GM12878 (cell line): ENCODE measurements around the gene AKAP11. TPM values are rescaled to one million over a fixed set of nuclear protein-coding genes. Genes with fewer than 3 reads are reported as not detected.

Experiments used
- ATAC-seq: fragments of 200-7000 bp; cut with Tn5 transposase; 3 replicates; pipeline ENCODE4 v1.9.1; 2020; ENCODE audit warnings: mild to moderate bottlenecking, moderate library complexity
- BruUV-seq: library from RNA; stranded (reverse); fragments of 400-500 nt; replicated peaks from 2 replicates; lab custom pipeline; 2021; lab: Mats Ljungman, UMichigan
- CTCF ChIA-PET: fragments of 300-600 bp; sonication (Branson Sonifier 250); formaldehyde crosslinking; extraction: SDS; loops from one replicate; lab custom pipeline; 2021; ENCODE audit warnings: inconsistent platforms; lab: Yijun Ruan, JAX
- POLR2A ChIA-PET: fragments of 350-600 bp; formaldehyde crosslinking; extraction: SDS; loops from one replicate; lab custom pipeline; 2021; ENCODE audit warnings: inconsistent platforms; lab: Charles Lee
- RAD21 ChIA-PET: fragments of 300-600 bp; sonication (Branson Sonifier 250); formaldehyde crosslinking; loops from one replicate; lab custom pipeline; 2023; ENCODE audit warnings: antibody characterized with exemption; ENCODE audit not compliant: unreplicated experiment; lab: Charles Lee
- SMC1A ChIA-PET: fragments of 300-600 bp; sonication (Branson Sonifier 250); formaldehyde crosslinking; loops from one replicate; lab custom pipeline; 2023; ENCODE audit not compliant: unreplicated experiment, uncharacterized antibody; lab: Charles Lee
- DNase-seq: peaks from one replicate; pipeline ENCODE4 v3.0.0-alpha.2; 2011; ENCODE audit warnings: low read depth, low spot score
- FAIRE-seq: peaks from 3 replicates; lab custom pipeline; 2011; peaks lifted over from hg19 to GRCh38; lab: Jason Lieb, UNC
- H2AFZ ChIP-seq: 2 replicates; pipeline ENCODE4 v1.6.0; 2011; ENCODE audit warnings: low read depth, low read length, control low read depth; ENCODE audit not compliant: control insufficient read depth
- H3K27ac ChIP-seq: 2 replicates; pipeline ENCODE4 v1.5.1; 2011; ENCODE audit warnings: control low read depth; ENCODE audit not compliant: control insufficient read depth, insufficient read depth
- H3K27me3 ChIP-seq, 2 experiments: replicated peaks in 1 of 2; 2 replicates each; pipeline versions ENCODE4 v1.6.0 to v1.6.1; 2011; ENCODE audit warnings: low read length in 1 of 2; ENCODE audit not compliant: control insufficient read depth in 2 of 2, insufficient read depth in 2 of 2
- H3K36me3 ChIP-seq, 2 experiments: 2 replicates each; pipeline ENCODE4 v1.5.1; 2011; ENCODE audit warnings: low read length in 1 of 2; ENCODE audit not compliant: control insufficient read depth in 2 of 2, insufficient read depth in 2 of 2
- H3K4me1 ChIP-seq: 2 replicates; pipeline ENCODE4 v1.6.1; 2011; ENCODE audit warnings: mild to moderate bottlenecking, low read length, moderate library complexity, mixed read lengths; ENCODE audit not compliant: control insufficient read depth, insufficient read depth
- H3K4me2 ChIP-seq: 2 replicates; pipeline ENCODE4 v1.6.0; 2011; ENCODE audit warnings: control low read depth; ENCODE audit not compliant: control insufficient read depth, insufficient read depth
- H3K4me3 ChIP-seq: fragments of 200-600 bp; sonication (generic); 2 replicates; pipeline ENCODE4 v1.5.1; 2016
- H3K79me2 ChIP-seq: 2 replicates; pipeline ENCODE4 v1.6.0; 2011; ENCODE audit warnings: low read length; ENCODE audit not compliant: control insufficient read depth, insufficient read depth
- H3K9ac ChIP-seq: 2 replicates; pipeline ENCODE4 v1.8.0; 2011; ENCODE audit warnings: low read length, control low read depth, mixed read lengths; ENCODE audit not compliant: control insufficient read depth, insufficient read depth
- H3K9me3 ChIP-seq: replicated peaks from 3 replicates; pipeline ENCODE4 v1.5.1; 2011; ENCODE audit warnings: mild to moderate bottlenecking, low read length; ENCODE audit not compliant: control insufficient read depth, insufficient read depth
- H4K20me1 ChIP-seq: 2 replicates; pipeline ENCODE4 v1.6.0; 2011; ENCODE audit not compliant: control insufficient read depth, insufficient read depth
- ASH2L ChIP-seq: fragments of 300-600, 200-600 bp; sonication (generic); IDR thresholded peaks from 2 replicates; pipeline ENCODE4 v1.6.1; 2017; ENCODE audit warnings: low read depth, mild to moderate bottlenecking, borderline replicate concordance
- ATF7 ChIP-seq: fragments of 450-650 bp; IDR thresholded peaks from 2 replicates; pipeline ENCODE4 v1.6.1; 2016; ENCODE audit warnings: low read depth, mild to moderate bottlenecking
- DPF2 ChIP-seq: fragments of 450-650 bp; IDR thresholded peaks from 2 replicates; pipeline ENCODE4 v1.6.1; 2017; ENCODE audit warnings: mild to moderate bottlenecking
- ESRRA ChIP-seq: IDR thresholded peaks from 2 replicates; pipeline ENCODE4 v1.6.1; 2012; ENCODE audit warnings: mild to moderate bottlenecking, low read length, improper control_type of control experiment
- FOS ChIP-seq: IDR thresholded peaks from 3 replicates; pipeline ENCODE4 v1.6.1; 2011; ENCODE audit warnings: borderline replicate concordance; ENCODE audit not compliant: insufficient read length; ENCODE audit errors: extremely low read depth
- IKZF1 ChIP-seq: fragments of 450-650 bp; conservative IDR thresholded peaks from 2 replicates; pipeline ENCODE4 v1.6.1; 2017; ENCODE audit warnings: antibody characterized with exemption, mild to moderate bottlenecking
- JUNB ChIP-seq: IDR thresholded peaks from 2 replicates; pipeline ENCODE4 v1.6.1; 2016; ENCODE audit warnings: antibody characterized with exemption, mild to moderate bottlenecking
- MYB ChIP-seq: fragments of 150-350 bp; IDR thresholded peaks from 2 replicates; pipeline ENCODE4 v1.6.1; 2014; ENCODE audit warnings: mild to moderate bottlenecking, low read depth, low read length, borderline replicate concordance
- NBN ChIP-seq: fragments of 450-650 bp; IDR thresholded peaks from 2 replicates; pipeline ENCODE4 v1.6.1; 2016
- PAX5 ChIP-seq: IDR thresholded peaks from 2 replicates; pipeline ENCODE4 v1.6.1; 2011; ENCODE audit warnings: low read depth, low read length, borderline replicate concordance
- PAX8 ChIP-seq: fragments of 450-650 bp; IDR thresholded peaks from 2 replicates; pipeline ENCODE4 v1.6.1; 2017; ENCODE audit warnings: mild to moderate bottlenecking, moderate library complexity
- POLR2AphosphoS2 ChIP-seq: IDR thresholded peaks from 2 replicates; pipeline ENCODE4 v1.6.1; 2011; ENCODE audit warnings: low read depth, mild to moderate bottlenecking, low read length, improper control_type of control experiment, moderate library complexity
- SMARCA5 ChIP-seq: fragments of 450-650 bp; IDR thresholded peaks from 2 replicates; pipeline ENCODE4 v1.6.1; 2017; ENCODE audit warnings: mild to moderate bottlenecking
- STAT1 ChIP-seq: fragments of 450-650 bp; conservative IDR thresholded peaks from 2 replicates; pipeline ENCODE4 v1.6.1; 2014; ENCODE audit warnings: antibody characterized with exemption, mild to moderate bottlenecking
- SUPT20H ChIP-seq: IDR thresholded peaks from 2 replicates; pipeline ENCODE4 v1.6.1; 2011; ENCODE audit warnings: low read depth, mild to moderate bottlenecking, low read length, moderate library complexity, borderline replicate concordance; ENCODE audit not compliant: control insufficient read depth
- TAF1 ChIP-seq: IDR thresholded peaks from 2 replicates; pipeline ENCODE4 v1.6.1; 2011; ENCODE audit warnings: mild to moderate bottlenecking, low read depth, low read length, borderline replicate concordance
- WRNIP1 ChIP-seq: IDR thresholded peaks from 2 replicates; pipeline ENCODE4 v1.6.1; 2011; ENCODE audit warnings: low read depth, low read length, improper control_type of control experiment, borderline replicate concordance
- WGBS: methylation state at CpG from one replicate; pipeline ENCODE4 v1.1.6; 2016; ENCODE audit warnings: low lambda C conversion rate; ENCODE audit not compliant: insufficient replicate concordance, insufficient coverage; ENCODE audit errors: missing lambda C conversion rate; 5-methylcytosine and 5-hydroxymethylcytosine counted together
- in situ Hi-C: fragments of 300-500 bp; cut with MboI; formaldehyde crosslinking; loops from 9 replicates; pipeline ENCODE4 v1.14.3; 2018; ENCODE audit warnings: mixed read lengths
- intact Hi-C: fragments of 100-400 bp; cut with micrococcal nuclease; formaldehyde crosslinking; loops from one replicate; pipeline ENCODE4 v1.14.2; 2022; ENCODE audit not compliant: unreplicated experiment
- polyA plus RNA-seq, 11 experiments: library from polyadenylated mRNA; depleted of rRNA in 4 of 11; unstranded in 6 of 11; stranded (reverse) in 5 of 11; fragments of >200 nt; fragmentation: Nextera tagmentation in 4 of 11; fragmentation: Illumina TruSeq in 1 of 11; extraction: Ambion mirVana in 4 of 11; extraction: Trizol in 1 of 11; gene quantifications; 1 replicate in 1 of 11; 2 replicates in 10 of 11; pipeline versions ENCODE4 v1.2.1 to v1.2.3, GENCODE V29; 2011 to 2016; ENCODE audit warnings: inconsistent platforms in 2 of 11, missing spikeins in 2 of 11, low read depth in 1 of 11
- total RNA-seq, 4 experiments: library from RNA; depleted of rRNA in 3 of 4; stranded (reverse); fragments of >200 nt in 3 of 4; fragmentation: Illumina TruSeq in 1 of 4; extraction: Trizol in 1 of 4; gene quantifications; 2 replicates each; pipeline versions ENCODE4 v1.2.1 to v1.2.3, GENCODE V29; 2013 to 2021
- TF ChIP-seq, protein P1 (sequence below): fragments of 150-350 bp; IDR thresholded peaks from 2 replicates; pipeline ENCODE4 v1.6.1; 2014; ENCODE audit warnings: mild to moderate bottlenecking, low read depth, low read length
- TF ChIP-seq, protein P2 (sequence below), 3 experiments: IDR thresholded peaks in 2 of 3; conservative IDR thresholded peaks in 1 of 3; 2 replicates each; pipeline ENCODE4 v1.5.1; 2011; ENCODE audit warnings: low read depth in 3 of 3, low read length in 3 of 3, mild to moderate bottlenecking in 3 of 3, control low read depth in 2 of 3, moderate library complexity in 2 of 3, inconsistent platforms in 1 of 3, mixed read lengths in 1 of 3; ENCODE audit not compliant: control insufficient read depth in 2 of 3, insufficient read depth in 1 of 3; ENCODE audit errors: extremely low read depth in 1 of 3
- TF ChIP-seq, protein P3 (sequence below): fragments of 450-650 bp; IDR thresholded peaks from 2 replicates; pipeline ENCODE4 v1.6.1; 2018; ENCODE audit warnings: borderline replicate concordance, mild to moderate bottlenecking; ENCODE audit not compliant: partially characterized antibody

Gene AKAP11
- total and polyA plus RNA-seq, 10 of the 15 experiments (the other 5 are each of a cell fraction or from before 2014, with no cell fraction given), result 4.8 to 36.8 (median 17.9) TPM

DNA sequence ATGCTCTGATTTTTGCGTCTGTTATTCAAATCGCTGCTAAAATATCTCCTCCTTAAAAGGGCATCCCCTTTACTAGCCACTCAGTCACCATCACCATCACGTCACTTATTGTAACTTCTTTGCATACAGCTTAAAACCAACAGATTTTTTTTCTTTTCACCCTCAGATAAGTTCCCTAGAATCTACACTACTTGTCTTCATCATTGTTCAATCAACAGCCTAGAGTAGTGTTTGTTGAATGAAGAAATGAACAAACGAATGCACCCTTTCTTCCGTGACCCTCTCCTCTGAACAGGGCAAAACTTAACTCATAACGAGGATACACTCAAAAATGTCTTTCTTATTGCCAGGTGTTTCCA is 1.1 kb upstream of the AKAP11 start:
- in situ Hi-C loops (no loop called here), intact Hi-C loops (loop anchor here (1.0 to 10.0 kb wide), 7 partner anchors 106 to 1286 kb away; partner anchors contain the start of gene DGKH)
- Histone ChIP-seq H2AFZ (no peak overlapping the region; the same call in 1 of the 2 replicates), H3K9ac (peak overlapping the region; percentile 65), H3K79me2 (peaks cover 44% of the 10 kb centered on the region), H3K9me3 (no peaks in the 10 kb centered on the region; the same call in 2 of the 3 replicates), H3K4me1 (peaks cover 12% of the 10 kb centered on the region), H3K4me3 (peak overlapping the region; percentile 90), H3K27ac (peak overlapping the region; percentile 77), H3K4me2 (peak overlapping the region; percentile 74), H3K36me3 (no peaks in the 10 kb centered on the region), H3K27me3 (no peaks in the 10 kb centered on the region), H4K20me1 (no peaks in the 10 kb centered on the region)
- FAIRE-seq, result no peak
- BruUV-seq, result TSS peak; percentile 50
- WGBS, result under 1% methylated on average over 6 of the region's 6 CpGs
- no peak for ATAC-seq
- POLR2A ChIA-PET, result interaction anchor here (1.0 to 1.4 kb wide), 4 partner anchors 9 to 315 kb away, joined by 3 to 7 read pairs (median 4); no protein-coding TSS in a partner anchor
- SMC1A ChIA-PET, result interaction anchor here (1.0 to 4.2 kb wide), 8 partner anchors 11 to 207 kb away, joined by 3 to 21 read pairs (median 6); no protein-coding TSS in a partner anchor
- no peak for DNase-seq
- RAD21 ChIA-PET, result interaction anchor here (0.6 to 1.9 kb wide), 7 partner anchors 9 to 254 kb away, joined by 3 to 8 read pairs (median 4); no protein-coding TSS in a partner anchor
- CTCF ChIA-PET, result interaction anchor here (1.0 to 1.5 kb wide), 3 partner anchors 17 to 727 kb away, joined by 3 read pairs; no protein-coding TSS in a partner anchor
- no peak for TF ChIP-seq SUPT20H
- TF ChIP-seq IKZF1, result no peak
- no peak for TF ChIP-seq STAT1
- TF ChIP-seq, protein P1, sequence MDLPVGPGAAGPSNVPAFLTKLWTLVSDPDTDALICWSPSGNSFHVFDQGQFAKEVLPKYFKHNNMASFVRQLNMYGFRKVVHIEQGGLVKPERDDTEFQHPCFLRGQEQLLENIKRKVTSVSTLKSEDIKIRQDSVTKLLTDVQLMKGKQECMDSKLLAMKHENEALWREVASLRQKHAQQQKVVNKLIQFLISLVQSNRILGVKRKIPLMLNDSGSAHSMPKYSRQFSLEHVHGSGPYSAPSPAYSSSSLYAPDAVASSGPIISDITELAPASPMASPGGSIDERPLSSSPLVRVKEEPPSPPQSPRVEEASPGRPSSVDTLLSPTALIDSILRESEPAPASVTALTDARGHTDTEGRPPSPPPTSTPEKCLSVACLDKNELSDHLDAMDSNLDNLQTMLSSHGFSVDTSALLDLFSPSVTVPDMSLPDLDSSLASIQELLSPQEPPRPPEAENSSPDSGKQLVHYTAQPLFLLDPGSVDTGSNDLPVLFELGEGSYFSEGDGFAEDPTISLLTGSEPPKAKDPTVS, result no peak
- no peak for TF ChIP-seq PAX8
- TF ChIP-seq ESRRA, result no peak
- no peak for TF ChIP-seq ASH2L
- no peak for TF ChIP-seq DPF2
- TF ChIP-seq, protein P2, sequence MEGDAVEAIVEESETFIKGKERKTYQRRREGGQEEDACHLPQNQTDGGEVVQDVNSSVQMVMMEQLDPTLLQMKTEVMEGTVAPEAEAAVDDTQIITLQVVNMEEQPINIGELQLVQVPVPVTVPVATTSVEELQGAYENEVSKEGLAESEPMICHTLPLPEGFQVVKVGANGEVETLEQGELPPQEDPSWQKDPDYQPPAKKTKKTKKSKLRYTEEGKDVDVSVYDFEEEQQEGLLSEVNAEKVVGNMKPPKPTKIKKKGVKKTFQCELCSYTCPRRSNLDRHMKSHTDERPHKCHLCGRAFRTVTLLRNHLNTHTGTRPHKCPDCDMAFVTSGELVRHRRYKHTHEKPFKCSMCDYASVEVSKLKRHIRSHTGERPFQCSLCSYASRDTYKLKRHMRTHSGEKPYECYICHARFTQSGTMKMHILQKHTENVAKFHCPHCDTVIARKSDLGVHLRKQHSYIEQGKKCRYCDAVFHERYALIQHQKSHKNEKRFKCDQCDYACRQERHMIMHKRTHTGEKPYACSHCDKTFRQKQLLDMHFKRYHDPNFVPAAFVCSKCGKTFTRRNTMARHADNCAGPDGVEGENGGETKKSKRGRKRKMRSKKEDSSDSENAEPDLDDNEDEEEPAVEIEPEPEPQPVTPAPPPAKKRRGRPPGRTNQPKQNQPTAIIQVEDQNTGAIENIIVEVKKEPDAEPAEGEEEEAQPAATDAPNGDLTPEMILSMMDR (IDR thresholded peaks at IDR 0.05 in 2 of 3, conservative IDR thresholded peaks at IDR 0.05 in 1 of 3; ENCODE audit: control insufficient read depth in 2 of 3, extremely low read depth in 1 of 3, insufficient read depth in 1 of 3, low read depth in 3 of 3, low read length in 3 of 3), result no peak
- TF ChIP-seq NBN, result no peak
- no peak for TF ChIP-seq FOS
- peak; percentile 32; the same call in 1 of the 2 replicates for TF ChIP-seq TAF1
- TF ChIP-seq JUNB, result no peak
- TF ChIP-seq MYB, result no peak
- 0 out of 2 replicates have a peak, but pooled peaks have one; percentile 28 for TF ChIP-seq WRNIP1
- TF ChIP-seq, protein P3, sequence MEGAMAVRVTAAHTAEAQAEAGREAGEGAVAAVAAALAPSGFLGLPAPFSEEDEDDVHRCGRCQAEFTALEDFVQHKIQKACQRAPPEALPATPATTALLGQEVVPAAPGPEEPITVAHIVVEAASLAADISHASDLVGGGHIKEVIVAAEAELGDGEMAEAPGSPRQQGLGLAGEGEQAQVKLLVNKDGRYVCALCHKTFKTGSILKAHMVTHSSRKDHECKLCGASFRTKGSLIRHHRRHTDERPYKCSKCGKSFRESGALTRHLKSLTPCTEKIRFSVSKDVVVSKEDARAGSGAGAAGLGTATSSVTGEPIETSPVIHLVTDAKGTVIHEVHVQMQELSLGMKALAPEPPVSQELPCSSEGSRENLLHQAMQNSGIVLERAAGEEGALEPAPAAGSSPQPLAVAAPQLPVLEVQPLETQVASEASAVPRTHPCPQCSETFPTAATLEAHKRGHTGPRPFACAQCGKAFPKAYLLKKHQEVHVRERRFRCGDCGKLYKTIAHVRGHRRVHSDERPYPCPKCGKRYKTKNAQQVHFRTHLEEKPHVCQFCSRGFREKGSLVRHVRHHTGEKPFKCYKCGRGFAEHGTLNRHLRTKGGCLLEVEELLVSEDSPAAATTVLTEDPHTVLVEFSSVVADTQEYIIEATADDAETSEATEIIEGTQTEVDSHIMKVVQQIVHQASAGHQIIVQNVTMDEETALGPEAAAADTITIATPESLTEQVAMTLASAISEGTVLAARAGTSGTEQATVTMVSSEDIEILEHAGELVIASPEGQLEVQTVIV, result no peak
- no peak for TF ChIP-seq PAX5
- no peak for TF ChIP-seq POLR2AphosphoS2
- TF ChIP-seq ATF7, result peak; percentile 27; the same call in 1 of the 2 replicates
- no peak for TF ChIP-seq SMARCA5
